Measurements from ENCODE around the gene ADGRG6. TPM values are rescaled to one million over a fixed set of nuclear protein-coding genes. Genes with fewer than 3 reads are reported as not detected.

The ADGRG6 gene
- total and polyA plus RNA-seq, 12 donors: 0.72 to 24.6 (median 5.3) TPM

- H3K27ac ChIP-seq: no peak overlapping the region
- TF ChIP-seq POLR2A (IDR thresholded peaks at IDR 0.05) (no peak), CTCF (IDR thresholded peaks at IDR 0.05) (no peak)
- H3K9me3 ChIP-seq (replicated peaks in 1 of 3): no peaks in the 10 kb centered on the region
- intact Hi-C loops (cut with DNase I): no loop called here
- no peak for DNase-seq
- WGBS, 4 donors: 57 to 70% (median 62%) methylated on average over 4 of the region's 4 CpGs
- H3K4me3 ChIP-seq: no peak overlapping the region
- no peaks in the 10 kb centered on the region for H3K27me3 ChIP-seq
- no peaks in the 10 kb centered on the region for H3K36me3 ChIP-seq (replicated peaks in 1 of 2)
- H3K4me1 ChIP-seq (replicated peaks in 1 of 2): no peaks in the 10 kb centered on the region
Observed at GRCh38 chr6:142266060-142266459, 35.7 kb upstream of the ADGRG6 start.

- no peaks in the 10 kb centered on the region for H3K9me3 ChIP-seq (replicated peaks in 1 of 3)
- no peak overlapping the region for H3K4me3 ChIP-seq
- WGBS, 4 donors: 51 to 76% (median 59%) methylated on average over 1 of the region's 1 CpG
- no peak overlapping the region for H3K27ac ChIP-seq
- H3K36me3 ChIP-seq (replicated peaks in 1 of 2): no peaks in the 10 kb centered on the region
- H3K27me3 ChIP-seq: no peaks in the 10 kb centered on the region
- no peak for TF ChIP-seq POLR2A (IDR thresholded peaks at IDR 0.05)
- no peak for TF ChIP-seq CTCF (IDR thresholded peaks at IDR 0.05)
- no peaks in the 10 kb centered on the region for H3K4me1 ChIP-seq (replicated peaks in 1 of 2)
- DNase-seq: no peak
- intact Hi-C loops (cut with DNase I): no loop called here
Observed at GRCh38 chr6:142271476-142271875, 30.3 kb upstream of the ADGRG6 start.

GRCh38 chr6:142274656-142275055 is 27.2 kb upstream of the ADGRG6 start:
- H3K36me3 ChIP-seq (replicated peaks in 1 of 2): no peaks in the 10 kb centered on the region
- H3K4me1 ChIP-seq (replicated peaks in 1 of 2): no peaks in the 10 kb centered on the region
- no peak overlapping the region for H3K4me3 ChIP-seq
- intact Hi-C loops (cut with DNase I): no loop called here
- H3K27ac ChIP-seq: no peak overlapping the region
- WGBS, 4 donors: 53 to 71% (median 58%) methylated on average over 4 of the region's 4 CpGs
- H3K27me3 ChIP-seq: no peaks in the 10 kb centered on the region
- no peaks in the 10 kb centered on the region for H3K9me3 ChIP-seq (replicated peaks in 1 of 3)
- no peak for DNase-seq
- TF ChIP-seq POLR2A (IDR thresholded peaks at IDR 0.05) (no peak), CTCF (IDR thresholded peaks at IDR 0.05) (no peak)

- Histone ChIP-seq H3K9me3 (replicated peaks in 1 of 3) (no peaks in the 10 kb centered on the region), H3K4me3 (no peak overlapping the region), H3K27me3 (no peaks in the 10 kb centered on the region), H3K27ac (no peak overlapping the region), H3K36me3 (replicated peaks in 1 of 2) (no peaks in the 10 kb centered on the region), H3K4me1 (replicated peaks in 1 of 2) (no peaks in the 10 kb centered on the region)
- no peak for TF ChIP-seq CTCF (IDR thresholded peaks at IDR 0.05)
- no peak for TF ChIP-seq POLR2A (IDR thresholded peaks at IDR 0.05)
- no peak for DNase-seq
- intact Hi-C loops (cut with DNase I): no loop called here
- 51 to 59% (median 56%) methylated on average over 5 of the region's 5 CpGs for WGBS, 4 donors
Observed at GRCh38 chr6:142275236-142276006, 26.4 kb upstream of the ADGRG6 start.
